H9 (cell line): ENCODE measurements around the gene PLIN3. TPM values are rescaled to one million over a fixed set of nuclear protein-coding genes. Genes with fewer than 3 reads are reported as not detected.

Source experiments
- DNase-seq: peaks from one replicate; pipeline ENCODE4 v3.0.0-alpha.2; 2017
- H2AFZ ChIP-seq: one replicate; pipeline ENCODE4 v1.6.1; 2013; ENCODE audit warnings: mild to moderate bottlenecking, low read length, control low read depth, moderate library complexity
- H2AK5ac ChIP-seq: 2 replicates; pipeline ENCODE4 v1.6.1; 2013; ENCODE audit warnings: low read length, control low read depth, mixed read lengths; ENCODE audit not compliant: insufficient read length
- H2BK120ac ChIP-seq: one replicate; pipeline ENCODE4 v1.6.1; 2013; ENCODE audit warnings: low read depth, mild to moderate bottlenecking, low read length, control low read depth, inconsistent platforms; ENCODE audit not compliant: poor library complexity, severe bottlenecking
- H2BK12ac ChIP-seq: 2 replicates; pipeline ENCODE4 v1.6.1; 2013; ENCODE audit warnings: low read length, control low read depth, mixed read lengths, low read depth; ENCODE audit not compliant: insufficient read length
- H2BK15ac ChIP-seq: 2 replicates; pipeline ENCODE4 v1.6.1; 2013; ENCODE audit warnings: low read depth, low read length, control low read depth
- H2BK20ac ChIP-seq: one replicate; pipeline ENCODE4 v1.6.1; 2013; ENCODE audit warnings: low read depth, mild to moderate bottlenecking, low read length, control low read depth, inconsistent platforms; ENCODE audit not compliant: poor library complexity, severe bottlenecking
- H2BK5ac ChIP-seq: 2 replicates; pipeline ENCODE4 v1.6.1; 2013; ENCODE audit warnings: low read length, control low read depth, mixed read lengths; ENCODE audit not compliant: insufficient read length
- H3K14ac ChIP-seq: 2 replicates; pipeline ENCODE4 v1.6.1; 2013; ENCODE audit warnings: low read length, control low read depth; ENCODE audit not compliant: insufficient read depth
- H3K18ac ChIP-seq: 2 replicates; pipeline ENCODE4 v1.6.1; 2013; ENCODE audit warnings: low read depth, mild to moderate bottlenecking, mixed read lengths, low read length, control low read depth; ENCODE audit not compliant: insufficient read length
- H3K23ac ChIP-seq: 2 replicates; pipeline ENCODE4 v1.6.1; 2013; ENCODE audit warnings: low read length, control low read depth, mixed read lengths, low read depth; ENCODE audit not compliant: insufficient read length
- H3K23me2 ChIP-seq: 2 replicates; pipeline ENCODE4 v1.6.1; 2013; ENCODE audit warnings: low read depth, mild to moderate bottlenecking, mixed read lengths, low read length, control low read depth; ENCODE audit not compliant: insufficient read length, poor library complexity, severe bottlenecking
- H3K27ac ChIP-seq: 2 replicates; pipeline ENCODE4 v1.5.1; 2013; ENCODE audit warnings: low read length, control low read depth, mixed read lengths, low read depth; ENCODE audit not compliant: insufficient read length
- H3K27me3 ChIP-seq: 2 replicates; pipeline ENCODE4 v1.6.1; 2013; ENCODE audit warnings: low read length, control low read depth, inconsistent platforms; ENCODE audit not compliant: insufficient read depth
- H3K4ac ChIP-seq: 2 replicates; pipeline ENCODE4 v1.6.1; 2013; ENCODE audit warnings: low read depth, mild to moderate bottlenecking, control low read depth, inconsistent platforms, low read length, moderate library complexity
- H3K4me1 ChIP-seq: 2 replicates; pipeline ENCODE4 v1.6.1; 2013; ENCODE audit warnings: low read length, control low read depth, inconsistent platforms; ENCODE audit not compliant: insufficient read depth
- H3K4me2 ChIP-seq: 2 replicates; pipeline ENCODE4 v1.6.1; 2013; ENCODE audit warnings: low read length, control low read depth, mixed read lengths; ENCODE audit not compliant: insufficient read length, insufficient read depth
- H3K56ac ChIP-seq: 2 replicates; pipeline ENCODE4 v1.6.1; 2013; ENCODE audit warnings: low read depth, mild to moderate bottlenecking, mixed read lengths, low read length, control low read depth; ENCODE audit not compliant: insufficient read length
- H3K79me1 ChIP-seq: 2 replicates; pipeline ENCODE4 v1.6.1; 2013; ENCODE audit warnings: low read depth, mild to moderate bottlenecking, moderate library complexity, low read length, control low read depth, inconsistent platforms; ENCODE audit not compliant: insufficient read depth, poor library complexity, severe bottlenecking
- H3K79me2 ChIP-seq: 2 replicates; pipeline ENCODE4 v1.6.1; 2013; ENCODE audit warnings: low read length, control low read depth, inconsistent platforms; ENCODE audit not compliant: insufficient read depth
- H3K9ac ChIP-seq: 2 replicates; pipeline ENCODE4 v1.6.1; 2013; ENCODE audit warnings: low read length, control low read depth, mixed read lengths; ENCODE audit not compliant: insufficient read length; ENCODE audit errors: extremely low read depth
- H3K9me3 ChIP-seq: one replicate; pipeline ENCODE4 v1.6.1; 2013; ENCODE audit warnings: low read depth, low read length, inconsistent platforms; ENCODE audit not compliant: control insufficient read depth
- H3T11ph ChIP-seq: one replicate; pipeline ENCODE4 v1.6.1; 2013; ENCODE audit warnings: mild to moderate bottlenecking, low read length, control low read depth, inconsistent platforms
- H4K20me1 ChIP-seq: one replicate; pipeline ENCODE4 v1.6.1; 2013; ENCODE audit not compliant: control insufficient read depth, insufficient read length, insufficient read depth
- H4K5ac ChIP-seq: 2 replicates; pipeline ENCODE4 v1.6.1; 2013; ENCODE audit warnings: low read depth, mild to moderate bottlenecking, mixed read lengths, low read length, control low read depth; ENCODE audit not compliant: insufficient read length
- H4K8ac ChIP-seq: replicated peaks from 2 replicates; pipeline ENCODE4 v1.6.1; 2013; ENCODE audit warnings: low read length, control low read depth, mixed read lengths, low read depth; ENCODE audit not compliant: insufficient read length
- H4K91ac ChIP-seq: 2 replicates; pipeline ENCODE4 v1.6.1; 2013; ENCODE audit warnings: low read depth, mild to moderate bottlenecking, moderate library complexity, mixed read lengths, low read length, control low read depth; ENCODE audit not compliant: insufficient read length
- H3K27ac Mint-ChIP-seq, 3 experiments: 2 replicates in 2 of 3; 3 replicates in 1 of 3; pipeline ENCODE4 v1.8.0; 2020 to 2021; ENCODE audit warnings: mixed read lengths in 3 of 3, mild to moderate bottlenecking in 1 of 3, moderate library complexity in 1 of 3
- H3K27me3 Mint-ChIP-seq: 2 replicates; pipeline ENCODE4 v1.8.0; 2021; ENCODE audit warnings: low read depth, mild to moderate bottlenecking, moderate library complexity, mixed read lengths
- H3K36me3 Mint-ChIP-seq, 3 experiments: 2 replicates in 2 of 3; 3 replicates in 1 of 3; pipeline ENCODE4 v1.8.0; 2020 to 2021; ENCODE audit warnings: low read depth in 3 of 3, mixed read lengths in 3 of 3; ENCODE audit not compliant: insufficient read depth in 1 of 3
- H3K4me1 Mint-ChIP-seq, 2 experiments: 2 replicates each; pipeline ENCODE4 v1.8.0; 2020; ENCODE audit warnings: mixed read lengths in 2 of 2
- H3K4me3 Mint-ChIP-seq, 2 experiments: 2 replicates in 1 of 2; 3 replicates in 1 of 2; pipeline ENCODE4 v1.8.0; 2020 to 2021; ENCODE audit warnings: mild to moderate bottlenecking in 2 of 2, mixed read lengths in 2 of 2, moderate library complexity in 1 of 2
- H3K9me3 Mint-ChIP-seq, 2 experiments: 2 replicates in 1 of 2; 3 replicates in 1 of 2; pipeline ENCODE4 v1.8.0; 2020; ENCODE audit warnings: mild to moderate bottlenecking in 2 of 2, mixed read lengths in 2 of 2, moderate library complexity in 1 of 2
- WGBS: extraction: QIAGEN DNeasy Blood & Tissue Kit; methylation state at CpG from one replicate; pipeline ENCODE4 v1.1.7; 2013; ENCODE audit warnings: missing lambda C conversion rate, low lambda C conversion rate, mixed read lengths; ENCODE audit not compliant: insufficient read length; ENCODE audit errors: extremely low coverage; 5-methylcytosine and 5-hydroxymethylcytosine counted together
- total RNA-seq: library from RNA; stranded (reverse); gene quantifications from 2 replicates; pipeline ENCODE4 v1.2.1, GENCODE V29; 2021
- TF ChIP-seq, protein P1 (sequence below): fragments of 200-600 bp; sonication (generic); conservative IDR thresholded peaks from 3 replicates; pipeline ENCODE4 v1.8.0; 2021; ENCODE audit warnings: antibody characterized with exemption, mild to moderate bottlenecking

The PLIN3 gene
- total RNA-seq, 1 experiment from 2014 or later: 61.8 TPM

DNA sequence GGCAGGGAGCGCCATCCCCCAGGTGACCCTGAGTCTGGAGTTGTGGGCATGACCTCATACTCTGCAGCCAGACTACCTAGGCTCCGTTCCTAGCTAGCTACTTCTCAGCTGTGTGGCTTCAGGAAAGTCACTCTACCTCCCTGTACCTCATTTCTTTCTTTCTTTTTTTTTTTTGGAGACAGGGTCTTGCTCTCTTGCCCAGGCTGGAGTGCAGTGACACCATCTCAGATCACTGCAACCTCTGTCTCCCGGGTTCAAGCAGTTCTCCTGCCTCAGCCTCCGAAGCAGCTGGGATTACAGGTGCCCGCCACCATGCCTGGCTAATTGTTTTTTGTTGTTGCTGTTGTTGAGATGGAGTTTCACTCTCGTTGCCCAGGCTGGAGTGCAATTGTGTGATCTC is 15.0 kb downstream of the PLIN3 start:
- Histone ChIP-seq H2BK120ac (no peak overlapping the region), H3K4me1 (no peaks in the 10 kb centered on the region), H4K8ac (no peak overlapping the region), H3K9me3 (no peaks in the 10 kb centered on the region), H2AK5ac (no peak overlapping the region), H3K18ac (no peak overlapping the region), H2BK5ac (no peak overlapping the region), H3K27me3 (no peaks in the 10 kb centered on the region), H3K79me2 (no peaks in the 10 kb centered on the region), H4K5ac (no peak overlapping the region), H3K23ac (no peak overlapping the region), H3K23me2 (no peaks in the 10 kb centered on the region), H3K79me1 (no peaks in the 10 kb centered on the region), H3K9ac (no peak overlapping the region), H4K91ac (no peak overlapping the region), H2AFZ (no peak overlapping the region), H3K56ac (no peak overlapping the region), H3K4me2 (no peak overlapping the region), H3K4ac (no peak overlapping the region), H3T11ph (no peak overlapping the region), H2BK20ac (no peak overlapping the region), H3K14ac (no peak overlapping the region), H3K27ac (no peak overlapping the region), H2BK12ac (no peak overlapping the region), H4K20me1 (no peaks in the 10 kb centered on the region), H2BK15ac (no peak overlapping the region)
- H3K9me3 Mint-ChIP-seq: no peaks in the 10 kb centered on the region
- H3K27me3 Mint-ChIP-seq: peaks cover 1% of the 10 kb centered on the region; the same call in 1 of the 2 replicates
- peaks cover 13 to 62% (median 55%) of the 10 kb centered on the region in 3 experiments; a peak in 6 of 7 replicates for H3K36me3 Mint-ChIP-seq
- H3K4me1 Mint-ChIP-seq: no peaks in the 10 kb centered on the region
- H3K27ac Mint-ChIP-seq: no peak overlapping the region
- WGBS: no CpG with 5 or more reads among the region's 6 CpGs
- TF ChIP-seq, protein P1, sequence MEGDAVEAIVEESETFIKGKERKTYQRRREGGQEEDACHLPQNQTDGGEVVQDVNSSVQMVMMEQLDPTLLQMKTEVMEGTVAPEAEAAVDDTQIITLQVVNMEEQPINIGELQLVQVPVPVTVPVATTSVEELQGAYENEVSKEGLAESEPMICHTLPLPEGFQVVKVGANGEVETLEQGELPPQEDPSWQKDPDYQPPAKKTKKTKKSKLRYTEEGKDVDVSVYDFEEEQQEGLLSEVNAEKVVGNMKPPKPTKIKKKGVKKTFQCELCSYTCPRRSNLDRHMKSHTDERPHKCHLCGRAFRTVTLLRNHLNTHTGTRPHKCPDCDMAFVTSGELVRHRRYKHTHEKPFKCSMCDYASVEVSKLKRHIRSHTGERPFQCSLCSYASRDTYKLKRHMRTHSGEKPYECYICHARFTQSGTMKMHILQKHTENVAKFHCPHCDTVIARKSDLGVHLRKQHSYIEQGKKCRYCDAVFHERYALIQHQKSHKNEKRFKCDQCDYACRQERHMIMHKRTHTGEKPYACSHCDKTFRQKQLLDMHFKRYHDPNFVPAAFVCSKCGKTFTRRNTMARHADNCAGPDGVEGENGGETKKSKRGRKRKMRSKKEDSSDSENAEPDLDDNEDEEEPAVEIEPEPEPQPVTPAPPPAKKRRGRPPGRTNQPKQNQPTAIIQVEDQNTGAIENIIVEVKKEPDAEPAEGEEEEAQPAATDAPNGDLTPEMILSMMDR: no peak
- no peak overlapping the region for H3K4me3 Mint-ChIP-seq
- DNase-seq: no peak
